SW480 (cell line): ENCODE results near the gene UBE3D.
"Not testable (repeated sequence)": the region's sequence is repeated elsewhere in the genome, so short reads cannot be mapped to it uniquely, and the experiment has no call there.

Experiments used
- DNase-seq: peaks from one replicate; pipeline ENCODE4 v3.0.0-alpha.2; 2016; ENCODE audit warnings: low spot score

The UBE3D gene

GRCh38 chr6:82909551-82909950 is 156.1 kb downstream of the UBE3D start:
- DNase-seq, result no peak

GRCh38 chr6:82908661-82909060 is 157.0 kb downstream of the UBE3D start:
- DNase-seq, result no peak

- no peak for DNase-seq
Observed at GRCh38 chr6:82906951-82907350, 158.7 kb downstream of the UBE3D start.

- no peak for DNase-seq
Observed at GRCh38 chr6:82906489-82906888, 159.2 kb downstream of the UBE3D start.

GRCh38 chr6:82904860-82905259 is 160.8 kb downstream of the UBE3D start:
- no peak for DNase-seq

GRCh38 chr6:82904257-82904656 is 161.4 kb downstream of the UBE3D start:
- no peak for DNase-seq

- no peak for DNase-seq
Observed at GRCh38 chr6:82902290-82902689, 163.4 kb downstream of the UBE3D start.

GRCh38 chr6:82894653-82895259 is 170.9 kb downstream of the UBE3D start:
- DNase-seq, result no peak

GRCh38 chr6:82893889-82894652 is 171.6 kb downstream of the UBE3D start:
- no peak for DNase-seq

GRCh38 chr6:82891503-82891902 is 174.1 kb downstream of the UBE3D start:
- not testable (repeated sequence) for DNase-seq

- DNase-seq, result no peak
Observed at GRCh38 chr6:82891076-82891475, 174.6 kb downstream of the UBE3D start.

- no peak for DNase-seq
Observed at GRCh38 chr6:82890240-82890639, 175.4 kb downstream of the UBE3D start.

- DNase-seq, result no peak
Observed at GRCh38 chr6:82889143-82889542, 176.5 kb downstream of the UBE3D start.

GRCh38 chr6:82882363-82883023 is 183.1 kb downstream of the UBE3D start:
- DNase-seq, result no peak

GRCh38 chr6:82881519-82881918 is 184.1 kb downstream of the UBE3D start:
- DNase-seq, result no peak

GRCh38 chr6:82878812-82879211 is 186.8 kb downstream of the UBE3D start:
- DNase-seq, result no peak

GRCh38 chr6:82877213-82878195 is 188.1 kb downstream of the UBE3D start:
- DNase-seq, result peak; percentile 40

GRCh38 chr6:82875573-82876185 is 190.0 kb downstream of the UBE3D start:
- peak; percentile 55 for DNase-seq

GRCh38 chr6:82874867-82875266 is 190.8 kb downstream of the UBE3D start:
- no peak for DNase-seq

- DNase-seq, result no peak
Observed at GRCh38 chr6:82872185-82872584, 193.5 kb downstream of the UBE3D start.

- DNase-seq, result no peak
Observed at GRCh38 chr6:82870582-82871172, 195.0 kb downstream of the UBE3D start.
